OCI-M2 (cell line): Measurements from ENCODE around the gene PHB1.

Experiments used
- DNase-seq: peaks from one replicate; lab custom pipeline; 2025; ENCODE audit not compliant: unreplicated experiment; lab: John Stamatoyannopoulos, UW

The PHB1 gene

GRCh38 chr17:49356320-49356719, 58.4 kb downstream of the PHB1 start:
- DNase-seq, result no peak
